GM20000 (cell line): ENCODE data around the gene RXRA.

Experiments used
- DNase-seq: peaks from one replicate; pipeline ENCODE4 v3.0.0; 2012; ENCODE audit warnings: low spot score
- CTCF ChIP-seq: IDR thresholded peaks from 2 replicates; pipeline ENCODE4 v1.5.1; 2012; ENCODE audit warnings: mild to moderate bottlenecking, control low read depth; ENCODE audit errors: extremely low read depth, missing control alignments

Gene RXRA

GRCh38 chr9:134431626-134432025 is 105.4 kb downstream of the RXRA start:
- DNase-seq: no peak
- TF ChIP-seq CTCF: no peak

GRCh38 chr9:134432471-134432870 is 106.2 kb downstream of the RXRA start:
- no peak for TF ChIP-seq CTCF
- no peak for DNase-seq

- no peak for TF ChIP-seq CTCF
- no peak for DNase-seq
Measured at GRCh38 chr9:134433101-134433500, 106.8 kb downstream of the RXRA start.

- DNase-seq: no peak
- TF ChIP-seq CTCF: no peak
Measured at GRCh38 chr9:134433909-134434882, 107.9 kb downstream of the RXRA start.

- DNase-seq: no peak
- TF ChIP-seq CTCF: no peak
Measured at GRCh38 chr9:134434894-134435506, 108.7 kb downstream of the RXRA start.

GRCh38 chr9:134435550-134436378 is 109.5 kb downstream of the RXRA start:
- no peak for DNase-seq
- TF ChIP-seq CTCF: no peak
